HG02870 (cell line): ENCODE measurements around the gene AASS.

ENCODE experiments used
- ATAC-seq: cut with Tn5 transposase; IDR thresholded peaks from one replicate; pipeline ENCODE4 v1.9.1; 2021; ENCODE audit warnings: mild to moderate bottlenecking, moderate library complexity; ENCODE audit not compliant: unreplicated experiment

Gene AASS

GRCh38 chr7:122046402-122046801, 97.6 kb downstream of the AASS start:
- no peak for ATAC-seq

- ATAC-seq, result no peak
Measured at GRCh38 chr7:122040147-122040546, 103.9 kb downstream of the AASS start.

GRCh38 chr7:122038904-122039303, 105.1 kb downstream of the AASS start:
- ATAC-seq, result no peak

DNA sequence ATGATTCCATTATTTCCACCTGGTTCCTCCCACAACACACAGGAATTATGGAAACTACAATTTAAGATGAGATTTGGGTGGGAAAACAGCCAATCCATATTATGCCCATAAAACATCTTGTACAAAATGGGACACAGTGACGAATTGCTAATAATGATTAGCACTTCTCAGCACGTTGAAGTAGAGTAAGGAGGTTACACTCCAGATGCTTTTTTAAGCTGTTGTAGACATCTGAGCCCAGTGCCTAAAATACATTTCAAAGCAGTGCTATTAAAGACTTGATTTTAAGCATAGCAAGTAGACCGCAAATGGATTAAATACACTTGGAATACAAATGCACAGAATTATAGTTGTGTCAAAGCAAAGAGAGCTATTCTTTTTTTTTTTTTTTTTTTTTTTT, 105.9 kb downstream of the AASS start:
- ATAC-seq, result no peak

DNA sequence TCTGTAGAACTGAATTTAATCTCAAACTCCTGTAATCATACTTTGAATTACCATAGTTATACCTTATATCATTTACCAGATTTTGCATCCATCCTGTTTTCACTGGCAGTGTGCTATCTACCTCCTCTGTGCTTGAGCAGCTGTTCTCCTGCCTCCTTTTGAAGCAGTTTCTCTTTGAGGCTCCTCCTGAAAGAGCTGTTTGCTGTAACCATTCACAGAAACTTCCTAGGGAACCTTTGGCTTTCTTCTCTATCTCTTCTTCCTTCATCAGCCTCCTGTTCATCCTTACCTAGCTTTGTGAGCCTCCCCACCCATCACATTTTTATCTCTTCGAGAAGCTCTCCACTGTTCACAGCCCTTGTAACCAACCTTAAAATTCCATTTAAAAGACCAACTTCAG, 108.2 kb downstream of the AASS start:
- no peak for ATAC-seq

DNA sequence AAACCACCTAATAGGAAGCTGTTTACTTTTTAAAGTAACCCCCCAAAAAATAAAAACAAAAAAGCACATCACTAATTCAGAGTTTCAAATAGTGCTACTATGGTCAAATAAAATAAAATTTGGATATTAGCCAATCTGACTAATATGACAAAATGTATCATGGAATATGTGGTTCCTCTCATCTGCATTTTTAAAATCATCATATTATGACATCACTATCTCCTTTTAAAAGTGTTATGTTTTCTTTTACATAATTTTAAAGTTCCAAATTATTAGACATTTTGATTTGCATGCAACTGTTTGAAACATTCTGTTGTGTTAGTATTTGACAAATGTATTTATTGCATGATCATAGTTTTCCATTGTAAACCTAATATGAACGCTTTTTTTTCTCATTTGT, 110.4 kb downstream of the AASS start:
- no peak for ATAC-seq

DNA sequence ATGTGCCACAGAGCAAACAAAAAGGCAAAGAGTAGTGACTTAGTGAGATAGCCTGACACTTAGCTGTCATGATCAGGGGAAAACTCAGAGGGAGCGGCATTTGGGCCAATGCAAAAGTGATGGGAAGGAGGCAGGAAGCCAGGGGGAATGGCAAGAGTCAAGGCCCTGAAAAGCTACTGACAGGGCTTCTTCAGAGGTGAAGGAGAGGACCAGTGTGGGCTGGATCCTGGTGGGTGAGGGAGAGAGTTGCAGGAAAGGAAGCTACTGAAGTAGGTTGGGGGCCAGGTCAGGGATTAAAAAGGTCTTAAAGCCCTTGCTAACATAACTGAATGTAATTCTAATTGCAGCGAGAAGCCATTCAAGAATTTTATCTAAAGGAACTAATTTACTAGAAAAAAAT, 117.0 kb downstream of the AASS start:
- ATAC-seq, result no peak
